ENCODE results near the gene CHAD. TPM values are rescaled to one million over a fixed set of nuclear protein-coding genes. Genes with fewer than 3 reads are reported as not detected.

CHAD gene
- total and polyA plus RNA-seq, 2 of the 13 experiments (the other 11 are each of a cell fraction or from before 2014, with no cell fraction given): 1.4 TPM; not detected in 1

DNA sequence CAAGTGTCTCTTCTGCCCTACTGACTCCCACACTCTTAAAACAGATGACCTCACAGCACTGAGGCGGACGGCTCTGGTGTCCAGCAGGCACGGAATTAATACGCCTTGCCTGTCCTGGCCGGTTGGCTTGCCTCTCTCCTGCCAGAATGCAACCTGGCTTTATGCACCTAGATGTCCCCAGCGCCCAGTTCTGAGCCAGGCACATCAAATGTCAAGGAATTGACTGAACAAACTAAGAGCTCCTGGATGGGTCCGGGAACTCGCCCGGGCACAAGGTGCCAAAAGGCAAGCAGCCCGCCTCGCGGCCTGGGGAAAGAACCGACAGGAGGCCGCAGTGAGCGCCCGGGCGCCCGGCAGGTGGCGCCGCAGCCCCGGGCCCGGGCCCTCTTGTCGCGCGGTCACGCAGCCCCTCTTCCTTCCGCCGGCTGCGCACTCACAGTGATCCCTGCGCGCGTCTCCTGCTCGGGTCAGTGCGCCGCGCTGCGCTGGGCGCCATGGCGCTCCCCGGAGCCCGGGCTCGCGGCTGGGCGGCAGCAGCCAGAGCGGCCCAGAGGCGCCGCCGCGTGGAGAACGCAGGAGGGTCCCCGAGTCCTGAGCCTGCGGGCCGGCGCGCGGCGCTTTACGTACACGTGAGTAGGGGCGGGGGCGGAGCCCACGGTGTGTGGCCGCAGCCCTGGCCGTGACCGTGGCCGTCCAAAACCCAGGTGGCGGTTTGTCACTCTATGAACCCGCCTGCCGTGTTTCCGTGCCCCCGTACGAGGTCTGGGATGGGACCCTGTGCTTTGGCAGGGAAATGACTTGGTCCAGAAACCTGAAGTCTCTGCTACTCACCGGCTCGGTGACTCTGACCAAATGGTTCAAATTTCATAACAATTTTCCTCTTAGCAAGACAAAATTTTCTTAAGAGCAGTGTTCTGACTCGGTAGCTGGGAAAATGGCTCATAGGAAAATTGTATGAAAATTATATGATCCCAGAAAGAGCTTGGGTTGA is 10.0 kb upstream of the CHAD start, which contains the start of gene RSAD1 (continued):
- TF ChIP-seq, protein P1, sequence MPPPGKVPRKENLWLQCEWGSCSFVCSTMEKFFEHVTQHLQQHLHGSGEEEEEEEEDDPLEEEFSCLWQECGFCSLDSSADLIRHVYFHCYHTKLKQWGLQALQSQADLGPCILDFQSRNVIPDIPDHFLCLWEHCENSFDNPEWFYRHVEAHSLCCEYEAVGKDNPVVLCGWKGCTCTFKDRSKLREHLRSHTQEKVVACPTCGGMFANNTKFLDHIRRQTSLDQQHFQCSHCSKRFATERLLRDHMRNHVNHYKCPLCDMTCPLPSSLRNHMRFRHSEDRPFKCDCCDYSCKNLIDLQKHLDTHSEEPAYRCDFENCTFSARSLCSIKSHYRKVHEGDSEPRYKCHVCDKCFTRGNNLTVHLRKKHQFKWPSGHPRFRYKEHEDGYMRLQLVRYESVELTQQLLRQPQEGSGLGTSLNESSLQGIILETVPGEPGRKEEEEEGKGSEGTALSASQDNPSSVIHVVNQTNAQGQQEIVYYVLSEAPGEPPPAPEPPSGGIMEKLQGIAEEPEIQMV (CRISPR knock-in tag; IDR thresholded peaks at IDR 0.05; ENCODE audit: low read depth): peak; percentile 86
- TF ChIP-seq ZNF720 (CRISPR knock-in tag; IDR thresholded peaks at IDR 0.05): no peak
- peak; percentile 94 for TF ChIP-seq SKI (IDR thresholded peaks at IDR 0.05; ENCODE audit: partially characterized antibody)
- no peak for TF ChIP-seq MAFF (IDR thresholded peaks at IDR 0.05; ENCODE audit: low read depth, low read length)
- no peak for TF ChIP-seq ZNF629 (CRISPR knock-in tag; conservative IDR thresholded peaks at IDR 0.05)
- TF ChIP-seq GABPA (IDR thresholded peaks at IDR 0.05; ENCODE audit: low read depth, low read length): peak; percentile 68
- TF ChIP-seq GABPA (CRISPR knock-in tag; IDR thresholded peaks at IDR 0.05; ENCODE audit: low read depth): peak; percentile 65; the same call in 1 of the 2 replicates
- TF ChIP-seq RFXAP (CRISPR knock-in tag; IDR thresholded peaks at IDR 0.05; ENCODE audit: borderline replicate concordance): peak; percentile 79
- TF ChIP-seq, protein P2, sequence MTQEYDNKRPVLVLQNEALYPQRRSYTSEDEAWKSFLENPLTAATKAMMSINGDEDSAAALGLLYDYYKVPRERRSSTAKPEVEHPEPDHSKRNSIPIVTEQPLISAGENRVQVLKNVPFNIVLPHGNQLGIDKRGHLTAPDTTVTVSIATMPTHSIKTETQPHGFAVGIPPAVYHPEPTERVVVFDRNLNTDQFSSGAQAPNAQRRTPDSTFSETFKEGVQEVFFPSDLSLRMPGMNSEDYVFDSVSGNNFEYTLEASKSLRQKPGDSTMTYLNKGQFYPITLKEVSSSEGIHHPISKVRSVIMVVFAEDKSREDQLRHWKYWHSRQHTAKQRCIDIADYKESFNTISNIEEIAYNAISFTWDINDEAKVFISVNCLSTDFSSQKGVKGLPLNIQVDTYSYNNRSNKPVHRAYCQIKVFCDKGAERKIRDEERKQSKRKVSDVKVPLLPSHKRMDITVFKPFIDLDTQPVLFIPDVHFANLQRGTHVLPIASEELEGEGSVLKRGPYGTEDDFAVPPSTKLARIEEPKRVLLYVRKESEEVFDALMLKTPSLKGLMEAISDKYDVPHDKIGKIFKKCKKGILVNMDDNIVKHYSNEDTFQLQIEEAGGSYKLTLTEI (CRISPR knock-in tag; conservative IDR thresholded peaks at IDR 0.05): no peak
- TF ChIP-seq HDAC6 (IDR thresholded peaks at IDR 0.05; ENCODE audit: low read depth, low read length): no peak
- peak; percentile 98 for TF ChIP-seq ARNTL (CRISPR knock-in tag; IDR thresholded peaks at IDR 0.05)
- TF ChIP-seq, protein P3, sequence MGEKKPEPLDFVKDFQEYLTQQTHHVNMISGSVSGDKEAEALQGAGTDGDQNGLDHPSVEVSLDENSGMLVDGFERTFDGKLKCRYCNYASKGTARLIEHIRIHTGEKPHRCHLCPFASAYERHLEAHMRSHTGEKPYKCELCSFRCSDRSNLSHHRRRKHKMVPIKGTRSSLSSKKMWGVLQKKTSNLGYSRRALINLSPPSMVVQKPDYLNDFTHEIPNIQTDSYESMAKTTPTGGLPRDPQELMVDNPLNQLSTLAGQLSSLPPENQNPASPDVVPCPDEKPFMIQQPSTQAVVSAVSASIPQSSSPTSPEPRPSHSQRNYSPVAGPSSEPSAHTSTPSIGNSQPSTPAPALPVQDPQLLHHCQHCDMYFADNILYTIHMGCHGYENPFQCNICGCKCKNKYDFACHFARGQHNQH (CRISPR knock-in tag; IDR thresholded peaks at IDR 0.05): peak; percentile 58
- 0 out of 2 replicates have a peak, but pooled peaks have one; percentile 60 for TF ChIP-seq IRX3 (CRISPR knock-in tag; IDR thresholded peaks at IDR 0.05; ENCODE audit: borderline replicate concordance, low read depth)
- no peak for TF ChIP-seq JARID2 (CRISPR knock-in tag; IDR thresholded peaks at IDR 0.05; ENCODE audit: insufficient replicate concordance)
- TF ChIP-seq NFYB (CRISPR knock-in tag; IDR thresholded peaks at IDR 0.05): no peak; the same call in 1 of the 2 replicates
- TF ChIP-seq ZNF124 (CRISPR knock-in tag; IDR thresholded peaks at IDR 0.05): peak; percentile 88
- TF ChIP-seq ZNF441 (CRISPR knock-in tag; IDR thresholded peaks at IDR 0.05; ENCODE audit: borderline replicate concordance): peak; percentile 84; the same call in 1 of the 2 replicates
- TF ChIP-seq STAG1 (CRISPR knock-in tag; IDR thresholded peaks at IDR 0.05): peak; percentile 84
- TF ChIP-seq DMAP1 (CRISPR knock-in tag; IDR thresholded peaks at IDR 0.05): peak; percentile 82; the same call in 1 of the 2 replicates
- peak; percentile 67; the same call in 1 of the 2 replicates for TF ChIP-seq CBFB (CRISPR knock-in tag; IDR thresholded peaks at IDR 0.05)
- TF ChIP-seq AKAP8 (CRISPR knock-in tag; IDR thresholded peaks at IDR 0.05): peak; percentile 91; the same call in 1 of the 2 replicates
- TF ChIP-seq ZNF547 (CRISPR knock-in tag; IDR thresholded peaks at IDR 0.05): peak; percentile 39; the same call in 1 of the 2 replicates
- TF ChIP-seq SMC3 (IDR thresholded peaks at IDR 0.05; ENCODE audit: low read length): no peak; the same call in 1 of the 2 replicates
- TF ChIP-seq MTA3 (CRISPR knock-in tag; IDR thresholded peaks at IDR 0.05): no peak
- TF ChIP-seq, protein P4, sequence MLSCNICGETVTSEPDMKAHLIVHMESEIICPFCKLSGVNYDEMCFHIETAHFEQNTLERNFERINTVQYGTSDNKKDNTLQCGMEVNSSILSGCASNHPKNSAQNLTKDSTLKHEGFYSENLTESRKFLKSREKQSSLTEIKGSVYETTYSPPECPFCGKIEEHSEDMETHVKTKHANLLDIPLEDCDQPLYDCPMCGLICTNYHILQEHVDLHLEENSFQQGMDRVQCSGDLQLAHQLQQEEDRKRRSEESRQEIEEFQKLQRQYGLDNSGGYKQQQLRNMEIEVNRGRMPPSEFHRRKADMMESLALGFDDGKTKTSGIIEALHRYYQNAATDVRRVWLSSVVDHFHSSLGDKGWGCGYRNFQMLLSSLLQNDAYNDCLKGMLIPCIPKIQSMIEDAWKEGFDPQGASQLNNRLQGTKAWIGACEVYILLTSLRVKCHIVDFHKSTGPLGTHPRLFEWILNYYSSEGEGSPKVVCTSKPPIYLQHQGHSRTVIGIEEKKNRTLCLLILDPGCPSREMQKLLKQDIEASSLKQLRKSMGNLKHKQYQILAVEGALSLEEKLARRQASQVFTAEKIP (CRISPR knock-in tag; IDR thresholded peaks at IDR 0.05; ENCODE audit: borderline replicate concordance): no peak
